Hematopoietic multipotent progenitor cell treated with erythropoietin and hydrocortisone succinate and interleukin-3 and kit ligand, for 6 days (in vitro differentiated cells): ENCODE measurements around the gene GRM7.

Source experiments
- DNase-seq: peaks from one replicate; pipeline ENCODE4 v3.0.0-alpha.2; 2015

Gene GRM7

DNA sequence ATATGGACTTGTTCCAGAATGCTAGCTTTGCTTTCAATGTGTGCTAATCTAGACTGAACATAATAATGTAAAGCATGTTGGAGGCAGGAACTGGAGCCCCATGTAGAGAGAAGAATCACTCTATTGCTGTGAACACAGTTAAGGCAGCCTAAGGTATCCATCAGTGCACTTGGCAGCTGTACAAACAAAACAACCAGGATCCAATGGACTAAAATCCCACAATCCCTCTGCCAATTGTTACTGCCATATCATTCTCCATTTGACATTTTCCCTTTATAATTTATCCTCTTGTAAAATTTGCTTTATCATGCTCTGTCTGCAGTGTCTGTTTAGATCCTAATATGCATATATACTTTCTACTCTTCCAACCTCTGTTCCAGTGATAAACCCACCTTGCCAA, 883.9 kb downstream of the GRM7 start:
- DNase-seq = no peak

DNA sequence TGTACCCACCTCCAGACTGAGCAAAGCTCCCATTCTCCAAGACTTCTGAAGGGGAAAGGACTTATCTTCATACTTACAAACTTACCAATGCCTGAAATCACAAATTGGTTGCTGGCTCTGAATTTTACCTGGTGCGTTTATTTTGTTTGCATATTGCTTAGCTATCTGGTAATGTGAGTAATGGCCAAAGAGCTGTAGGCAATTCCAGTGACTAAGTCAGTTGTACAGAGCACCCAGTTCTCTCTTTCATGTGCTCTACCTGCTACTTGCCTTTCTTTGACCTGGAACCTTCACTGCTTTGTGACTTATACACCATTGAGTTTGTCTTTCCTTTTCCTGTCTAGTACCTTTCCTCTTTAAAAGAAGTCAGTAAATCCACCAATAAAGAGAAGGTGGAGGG, 884.8 kb downstream of the GRM7 start:
- DNase-seq = no peak

- DNase-seq = no peak
These were observed 889.2 kb downstream of the GRM7 start for GRCh38 chr3:7749931-7750695.

- DNase-seq = no peak
These were observed 891.1 kb downstream of the GRM7 start for GRCh38 chr3:7752005-7752404.

DNA sequence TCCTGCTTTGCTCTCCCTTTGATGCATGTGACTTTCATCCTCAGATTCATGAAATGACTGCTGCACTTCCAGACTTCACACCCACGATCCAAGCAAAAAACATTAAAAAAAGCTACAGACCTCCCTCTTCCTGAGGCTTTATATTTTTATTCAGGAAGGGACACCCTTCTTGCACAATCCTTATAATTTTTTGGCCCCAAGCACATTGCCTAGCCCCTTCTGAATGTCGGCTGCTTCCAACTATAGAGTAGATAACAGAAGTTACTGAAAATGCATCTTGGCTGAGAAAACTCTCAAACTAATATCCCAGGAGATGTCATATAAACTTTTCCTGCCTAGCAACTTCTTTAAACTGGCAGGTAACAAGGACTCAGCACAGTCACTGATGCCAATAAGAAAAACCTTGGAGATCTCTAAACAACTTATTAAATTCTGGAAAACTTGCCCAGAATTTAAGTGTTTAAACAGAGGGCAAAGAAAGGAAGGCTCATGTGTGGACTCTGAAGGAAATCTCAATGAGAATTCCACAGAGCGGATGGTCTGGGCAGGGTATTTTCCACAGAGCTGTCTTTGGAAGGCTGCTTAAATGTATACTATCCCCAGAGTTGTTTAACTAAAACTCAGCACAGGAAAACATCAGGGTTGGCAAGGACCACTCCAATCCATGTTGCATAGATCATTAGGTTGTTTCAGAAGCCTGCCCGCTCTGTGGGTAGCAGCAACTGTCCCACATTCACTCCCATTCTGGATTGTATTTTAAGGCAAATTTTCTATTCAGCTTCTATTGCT, 893.9 kb downstream of the GRM7 start:
- DNase-seq = no peak

DNA sequence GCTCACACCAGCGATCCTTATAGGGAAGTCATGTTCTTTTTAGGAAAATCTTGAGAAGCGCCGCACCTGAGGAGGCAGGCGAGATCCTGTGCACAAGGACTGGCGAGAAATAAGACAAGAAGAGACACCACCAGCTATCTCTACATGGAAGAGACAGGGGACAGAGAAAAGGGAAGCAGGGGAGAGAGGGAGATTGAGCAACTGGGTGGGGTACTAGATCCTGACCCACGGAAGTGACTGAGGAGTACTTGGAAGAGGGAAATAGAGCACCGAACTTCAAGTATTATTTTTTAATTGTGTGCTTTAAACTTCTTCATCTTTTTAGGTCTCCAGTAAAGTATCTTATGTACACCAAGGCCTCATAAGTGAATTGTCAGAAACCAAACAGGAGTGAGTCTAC, 898.7 kb downstream of the GRM7 start:
- DNase-seq = no peak

GRCh38 chr3:7760718-7761117, 899.8 kb downstream of the GRM7 start:
- no peak for DNase-seq

DNA sequence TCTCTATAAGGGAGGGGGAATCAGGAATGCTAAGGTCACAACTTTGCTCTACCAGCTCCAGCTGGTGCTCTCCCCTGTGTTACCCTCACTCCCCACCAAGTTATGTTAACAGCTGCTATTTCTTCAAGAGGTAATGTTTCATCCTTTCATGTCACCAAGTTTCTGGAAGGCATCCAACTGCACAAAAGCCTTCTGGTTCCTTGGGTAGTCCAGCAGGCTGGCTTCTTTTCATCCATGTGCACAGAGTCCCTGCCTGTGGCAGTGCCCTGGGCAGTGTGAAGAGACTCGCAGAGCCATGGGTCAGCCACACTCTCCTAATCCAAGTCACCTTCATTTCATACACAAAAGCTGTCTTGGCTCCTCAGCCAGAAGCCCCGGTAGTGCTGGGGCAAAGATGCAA, 903.2 kb downstream of the GRM7 start:
- DNase-seq = no peak

- DNase-seq = no peak
These were observed 905.6 kb downstream of the GRM7 start for GRCh38 chr3:7766530-7766929.

GRCh38 chr3:7779331-7779730, 918.4 kb downstream of the GRM7 start:
- no peak for DNase-seq

DNA sequence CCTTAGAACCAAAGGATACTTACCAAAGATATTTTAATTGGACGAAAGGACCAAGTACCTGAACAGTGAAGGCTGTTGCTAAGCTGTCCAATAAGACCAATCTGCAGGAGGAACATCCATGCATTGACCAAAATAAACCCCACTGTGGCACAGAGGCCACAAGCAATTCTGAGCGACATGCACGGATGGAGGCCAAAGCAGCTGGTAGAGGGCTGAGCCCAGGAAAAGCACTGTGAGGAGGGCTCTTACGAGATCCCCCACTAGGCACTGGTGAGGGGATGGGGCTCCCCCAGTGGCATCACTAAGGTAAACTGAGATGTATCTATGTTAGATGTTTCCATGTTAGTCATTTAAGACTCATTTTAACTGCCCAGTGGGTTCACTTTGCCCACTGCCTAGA, 920.5 kb downstream of the GRM7 start:
- no peak for DNase-seq

GRCh38 chr3:7787871-7788828, 927.2 kb downstream of the GRM7 start:
- no peak for DNase-seq

DNA sequence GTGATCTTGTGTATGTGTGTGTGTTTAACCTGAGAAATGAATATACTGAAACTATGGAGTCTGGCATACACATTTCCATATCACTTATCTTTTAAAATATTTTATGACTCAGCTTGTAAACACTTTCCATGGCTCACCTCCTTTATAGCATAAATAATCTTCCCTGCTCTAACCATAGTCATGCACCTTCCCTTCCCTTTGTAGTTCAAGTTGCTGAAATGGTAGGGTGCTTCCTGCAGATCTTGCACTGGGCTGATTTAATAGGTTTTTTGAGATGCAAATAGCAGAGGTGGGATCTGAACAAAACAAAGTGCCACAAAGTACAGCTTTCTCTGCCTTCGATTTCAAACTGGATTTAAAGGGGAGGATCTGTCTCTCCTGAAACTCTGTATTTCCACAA, 928.0 kb downstream of the GRM7 start:
- DNase-seq = no peak

DNA sequence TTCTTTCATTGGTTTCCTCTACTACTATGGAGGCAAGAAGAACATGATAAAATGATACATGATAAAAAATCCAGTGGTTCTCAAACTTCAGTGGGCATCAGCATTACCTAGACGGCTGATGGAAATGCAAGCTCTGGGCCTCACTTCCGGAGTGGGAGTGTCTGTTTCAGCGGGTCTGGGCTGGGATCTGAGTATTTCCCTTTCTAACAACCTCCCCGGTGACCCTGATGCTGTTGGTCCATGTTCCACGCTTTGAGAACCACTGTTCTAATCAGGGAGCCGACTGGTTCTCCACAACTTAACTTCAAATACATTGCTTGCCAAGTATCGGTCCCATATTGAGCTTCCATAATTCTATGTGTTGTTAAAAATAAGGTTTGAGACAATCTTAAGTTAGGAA, 928.4 kb downstream of the GRM7 start:
- DNase-seq = no peak

- DNase-seq = no peak
These were observed 929.2 kb downstream of the GRM7 start for GRCh38 chr3:7790141-7790540.
